WERI-Rb-1 (cell line): Measurements from ENCODE around the gene SYNJ1.
"Not testable (repeated sequence)": the region's sequence is repeated elsewhere in the genome, so short reads cannot be mapped to it uniquely, and the experiment has no call there.

Experiments used
- DNase-seq: peaks from one replicate; pipeline ENCODE4 v3.0.0-alpha.2; 2020
- H3K27ac ChIP-seq: fragments of 250-450 bp; sonication (Bioruptor Pico); 2 replicates; pipeline ENCODE4 v1.5.1; 2020; ENCODE audit warnings: mild to moderate bottlenecking, moderate library complexity
- H3K27me3 ChIP-seq: fragments of 250-450 bp; sonication (Bioruptor Pico); 2 replicates; pipeline ENCODE4 v1.5.1; 2021; ENCODE audit warnings: mild to moderate bottlenecking, low read depth, moderate library complexity; ENCODE audit not compliant: insufficient read depth, severe bottlenecking
- H3K36me3 ChIP-seq: fragments of 250-450 bp; sonication (Bioruptor Pico); 2 replicates; pipeline ENCODE4 v1.5.1; 2020; ENCODE audit warnings: mild to moderate bottlenecking, moderate library complexity
- H3K4me3 ChIP-seq: 2 replicates; pipeline ENCODE4 v1.5.1; 2011; ENCODE audit warnings: low read depth, mild to moderate bottlenecking, control low read depth, low read length
- H3K9me3 ChIP-seq: fragments of 250-450 bp; sonication (Bioruptor Pico); 2 replicates; pipeline ENCODE4 v1.5.1; 2021; ENCODE audit warnings: mild to moderate bottlenecking, moderate library complexity; ENCODE audit not compliant: severe bottlenecking
- TF ChIP-seq, protein P1 (sequence below): IDR thresholded peaks from 2 replicates; pipeline ENCODE4 v1.5.1; 2011; ENCODE audit warnings: low read depth, mild to moderate bottlenecking, control low read depth, inconsistent platforms, low read length

SYNJ1 gene, protein sequence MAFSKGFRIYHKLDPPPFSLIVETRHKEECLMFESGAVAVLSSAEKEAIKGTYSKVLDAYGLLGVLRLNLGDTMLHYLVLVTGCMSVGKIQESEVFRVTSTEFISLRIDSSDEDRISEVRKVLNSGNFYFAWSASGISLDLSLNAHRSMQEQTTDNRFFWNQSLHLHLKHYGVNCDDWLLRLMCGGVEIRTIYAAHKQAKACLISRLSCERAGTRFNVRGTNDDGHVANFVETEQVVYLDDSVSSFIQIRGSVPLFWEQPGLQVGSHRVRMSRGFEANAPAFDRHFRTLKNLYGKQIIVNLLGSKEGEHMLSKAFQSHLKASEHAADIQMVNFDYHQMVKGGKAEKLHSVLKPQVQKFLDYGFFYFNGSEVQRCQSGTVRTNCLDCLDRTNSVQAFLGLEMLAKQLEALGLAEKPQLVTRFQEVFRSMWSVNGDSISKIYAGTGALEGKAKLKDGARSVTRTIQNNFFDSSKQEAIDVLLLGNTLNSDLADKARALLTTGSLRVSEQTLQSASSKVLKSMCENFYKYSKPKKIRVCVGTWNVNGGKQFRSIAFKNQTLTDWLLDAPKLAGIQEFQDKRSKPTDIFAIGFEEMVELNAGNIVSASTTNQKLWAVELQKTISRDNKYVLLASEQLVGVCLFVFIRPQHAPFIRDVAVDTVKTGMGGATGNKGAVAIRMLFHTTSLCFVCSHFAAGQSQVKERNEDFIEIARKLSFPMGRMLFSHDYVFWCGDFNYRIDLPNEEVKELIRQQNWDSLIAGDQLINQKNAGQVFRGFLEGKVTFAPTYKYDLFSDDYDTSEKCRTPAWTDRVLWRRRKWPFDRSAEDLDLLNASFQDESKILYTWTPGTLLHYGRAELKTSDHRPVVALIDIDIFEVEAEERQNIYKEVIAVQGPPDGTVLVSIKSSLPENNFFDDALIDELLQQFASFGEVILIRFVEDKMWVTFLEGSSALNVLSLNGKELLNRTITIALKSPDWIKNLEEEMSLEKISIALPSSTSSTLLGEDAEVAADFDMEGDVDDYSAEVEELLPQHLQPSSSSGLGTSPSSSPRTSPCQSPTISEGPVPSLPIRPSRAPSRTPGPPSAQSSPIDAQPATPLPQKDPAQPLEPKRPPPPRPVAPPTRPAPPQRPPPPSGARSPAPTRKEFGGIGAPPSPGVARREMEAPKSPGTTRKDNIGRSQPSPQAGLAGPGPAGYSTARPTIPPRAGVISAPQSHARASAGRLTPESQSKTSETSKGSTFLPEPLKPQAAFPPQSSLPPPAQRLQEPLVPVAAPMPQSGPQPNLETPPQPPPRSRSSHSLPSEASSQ (N-terminal part only)

DNA sequence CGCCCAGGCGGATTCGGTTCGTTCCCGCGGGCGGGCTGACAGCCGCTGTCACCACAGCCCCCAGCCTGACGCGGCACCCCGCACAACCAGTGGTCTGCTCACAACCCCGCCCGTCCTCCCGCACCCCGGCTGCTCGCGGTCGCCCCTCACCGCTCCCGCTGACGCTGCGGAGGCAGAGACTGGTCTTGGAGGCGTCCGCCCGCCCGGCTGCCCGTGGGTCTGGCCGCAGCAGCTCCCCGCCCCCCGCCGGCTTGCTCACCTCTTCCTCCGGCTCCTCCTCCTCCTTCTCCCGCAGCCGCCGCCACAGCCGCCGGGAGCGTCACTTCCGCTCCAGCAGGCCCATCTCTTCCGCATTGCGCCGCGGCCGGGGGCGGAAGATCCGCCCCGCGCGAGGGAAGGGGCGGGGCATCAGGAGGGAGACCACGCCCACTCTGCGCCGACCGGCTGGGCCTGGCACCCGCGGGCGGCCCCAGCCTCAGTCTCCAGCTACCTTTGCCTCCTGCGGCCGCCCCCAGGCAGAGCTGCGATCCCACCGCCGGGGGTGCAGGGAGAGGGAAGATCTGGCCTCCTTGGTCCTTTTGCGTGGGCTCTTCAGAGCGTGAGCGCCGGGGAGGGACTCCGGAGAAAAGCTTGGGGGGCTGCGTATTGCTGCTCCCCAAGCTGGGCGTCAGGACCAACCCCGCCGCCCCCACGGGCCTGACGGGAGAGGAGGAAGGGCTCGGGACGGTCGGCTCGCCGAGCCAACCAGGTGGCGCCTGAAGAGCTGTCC, at the start of gene SYNJ1:
TSS of gene SYNJ1 (minus strand) at position 327 of the 769 bp plus-strand sequence. CDS start 1,118 bp downstream, outside the sequence.
- TF ChIP-seq, protein P1, sequence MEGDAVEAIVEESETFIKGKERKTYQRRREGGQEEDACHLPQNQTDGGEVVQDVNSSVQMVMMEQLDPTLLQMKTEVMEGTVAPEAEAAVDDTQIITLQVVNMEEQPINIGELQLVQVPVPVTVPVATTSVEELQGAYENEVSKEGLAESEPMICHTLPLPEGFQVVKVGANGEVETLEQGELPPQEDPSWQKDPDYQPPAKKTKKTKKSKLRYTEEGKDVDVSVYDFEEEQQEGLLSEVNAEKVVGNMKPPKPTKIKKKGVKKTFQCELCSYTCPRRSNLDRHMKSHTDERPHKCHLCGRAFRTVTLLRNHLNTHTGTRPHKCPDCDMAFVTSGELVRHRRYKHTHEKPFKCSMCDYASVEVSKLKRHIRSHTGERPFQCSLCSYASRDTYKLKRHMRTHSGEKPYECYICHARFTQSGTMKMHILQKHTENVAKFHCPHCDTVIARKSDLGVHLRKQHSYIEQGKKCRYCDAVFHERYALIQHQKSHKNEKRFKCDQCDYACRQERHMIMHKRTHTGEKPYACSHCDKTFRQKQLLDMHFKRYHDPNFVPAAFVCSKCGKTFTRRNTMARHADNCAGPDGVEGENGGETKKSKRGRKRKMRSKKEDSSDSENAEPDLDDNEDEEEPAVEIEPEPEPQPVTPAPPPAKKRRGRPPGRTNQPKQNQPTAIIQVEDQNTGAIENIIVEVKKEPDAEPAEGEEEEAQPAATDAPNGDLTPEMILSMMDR = no peak
- H3K9me3 ChIP-seq = no peaks in the 10 kb centered on the region
- peak within 1 kb of the TSS; percentile 91 for H3K27ac ChIP-seq
- H3K27me3 ChIP-seq = no peaks in the 10 kb centered on the region
- peak within 1 kb of the TSS; percentile 85 for H3K4me3 ChIP-seq
- H3K36me3 ChIP-seq = peaks cover 42% of the 10 kb centered on the region
- DNase-seq = peak; percentile 98

DNA sequence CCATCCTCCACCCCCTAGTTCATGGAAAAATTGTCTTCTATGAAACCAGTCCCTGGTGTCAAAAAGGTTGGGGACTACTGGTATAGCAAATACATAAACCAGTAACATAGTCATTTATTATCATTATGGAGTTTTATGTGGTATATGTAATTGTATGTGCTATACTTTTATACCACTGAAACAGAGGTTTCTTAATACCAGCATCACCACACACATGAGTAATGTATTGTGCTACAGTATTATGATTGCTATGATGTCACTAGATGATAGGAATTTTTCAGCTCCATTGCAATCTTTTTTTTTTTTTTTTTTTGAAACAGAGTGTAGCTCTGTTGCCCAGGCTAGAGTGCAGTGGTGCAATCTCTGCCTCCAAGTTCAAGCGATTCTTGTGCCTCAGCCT, 49.5 kb upstream of the SYNJ1 start:
- Histone ChIP-seq H3K27ac (no peak overlapping the region), H3K27me3 (no peaks in the 10 kb centered on the region), H3K36me3 (no peaks in the 10 kb centered on the region), H3K4me3 (no peak overlapping the region), H3K9me3 (no peaks in the 10 kb centered on the region)
- TF ChIP-seq, protein P1 = no peak
- no peak for DNase-seq

DNA sequence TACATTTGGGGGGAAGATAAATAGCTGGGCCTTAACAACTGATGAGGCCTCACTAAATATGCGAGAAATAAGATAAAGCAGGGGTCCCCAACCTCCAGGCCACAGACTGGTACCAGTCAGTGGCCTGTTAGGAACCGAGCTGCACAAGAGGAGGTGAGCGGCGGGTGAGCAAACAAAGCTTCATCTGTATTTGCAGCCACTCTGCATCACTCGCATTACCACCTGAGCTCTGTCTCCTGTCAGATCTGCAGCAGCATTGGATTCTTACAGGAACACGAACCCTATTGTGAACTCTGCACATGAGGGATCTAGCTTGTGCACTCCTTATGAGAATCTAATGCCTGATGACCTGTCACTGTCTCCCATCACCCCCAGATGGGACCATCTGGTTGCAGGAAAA, 48.9 kb upstream of the SYNJ1 start:
- Histone ChIP-seq H3K36me3 (no peaks in the 10 kb centered on the region), H3K27ac (no peak overlapping the region), H3K4me3 (no peak overlapping the region), H3K9me3 (no peaks in the 10 kb centered on the region), H3K27me3 (no peaks in the 10 kb centered on the region)
- DNase-seq = no peak
- TF ChIP-seq, protein P1 = no peak

DNA sequence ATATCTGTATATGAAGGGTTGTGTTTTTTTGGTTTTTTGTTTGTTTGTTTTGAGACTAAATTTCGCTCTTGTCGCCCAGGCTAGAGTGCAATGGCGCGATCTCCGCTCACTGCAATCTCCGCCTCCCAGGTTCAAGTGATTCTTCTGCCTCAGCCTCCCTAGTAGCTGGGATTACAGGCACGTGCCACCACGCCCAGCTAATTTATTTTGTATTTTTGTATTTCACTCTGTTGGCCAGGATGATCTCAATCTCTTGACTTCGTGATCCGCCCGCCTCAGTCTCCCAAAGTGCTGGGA, 45.2 kb upstream of the SYNJ1 start:
- H3K36me3 ChIP-seq = peaks cover 22% of the 10 kb centered on the region
- not testable (repeated sequence) for DNase-seq, H3K27me3 ChIP-seq, H3K9me3 ChIP-seq
- H3K27ac ChIP-seq = peak overlapping the region; percentile 96
- H3K4me3 ChIP-seq = peak overlapping the region; percentile 98

DNA sequence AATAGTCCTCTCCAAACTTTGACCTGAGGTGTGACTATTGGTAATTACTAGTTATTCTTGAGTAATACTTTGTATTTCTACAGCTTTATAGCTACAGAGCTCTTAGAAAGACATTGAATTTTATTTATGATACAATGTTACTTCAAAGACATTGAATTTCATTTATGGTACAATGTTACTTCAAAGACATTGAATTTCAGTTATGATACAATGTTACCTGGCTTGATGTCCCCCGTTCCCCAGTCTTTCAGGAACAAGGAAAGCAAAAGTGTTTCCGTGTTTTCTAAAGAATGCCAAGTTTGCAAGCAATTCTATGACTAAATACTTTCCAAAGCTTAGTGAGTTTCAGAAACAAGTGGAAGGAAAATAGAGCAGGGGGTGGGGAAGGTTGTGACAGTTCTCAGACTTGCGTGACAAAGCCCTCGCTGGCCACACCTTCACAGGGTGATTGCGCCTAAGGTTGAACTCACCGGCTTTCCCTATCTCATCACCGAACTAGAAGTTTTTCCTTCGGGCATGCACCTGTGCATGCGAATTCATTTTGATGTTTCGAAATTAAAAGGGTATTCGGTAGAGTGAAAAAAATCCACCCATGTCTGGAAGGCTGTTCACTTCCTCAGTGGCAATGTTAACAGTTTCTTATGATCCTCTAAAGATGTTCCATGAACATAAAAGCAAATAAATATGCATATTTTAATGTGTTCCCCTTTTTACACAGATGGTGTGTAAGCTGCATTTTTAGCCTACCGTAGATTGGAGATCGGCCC, 44.7 kb upstream of the SYNJ1 start:
- DNase-seq = peak; percentile 42
- no peaks in the 10 kb centered on the region for H3K9me3 ChIP-seq

More for the DNA sequence above, 44.7 kb upstream of the SYNJ1 start:
- Histone ChIP-seq H3K36me3 (peaks cover 27% of the 10 kb centered on the region), H3K27me3 (no peaks in the 10 kb centered on the region), H3K27ac (peak overlapping the region; percentile 96), H3K4me3 (peak overlapping the region; percentile 98)
- TF ChIP-seq, protein P1 = no peak
